ENCODE results near the gene EFNA5. TPM values are rescaled to one million over a fixed set of nuclear protein-coding genes. Genes with fewer than 3 reads are reported as not detected.

The EFNA5 gene
- total RNA-seq, 4 donors from 2014 or later = 6.8 to 17.9 (median 11.5) TPM

DNA sequence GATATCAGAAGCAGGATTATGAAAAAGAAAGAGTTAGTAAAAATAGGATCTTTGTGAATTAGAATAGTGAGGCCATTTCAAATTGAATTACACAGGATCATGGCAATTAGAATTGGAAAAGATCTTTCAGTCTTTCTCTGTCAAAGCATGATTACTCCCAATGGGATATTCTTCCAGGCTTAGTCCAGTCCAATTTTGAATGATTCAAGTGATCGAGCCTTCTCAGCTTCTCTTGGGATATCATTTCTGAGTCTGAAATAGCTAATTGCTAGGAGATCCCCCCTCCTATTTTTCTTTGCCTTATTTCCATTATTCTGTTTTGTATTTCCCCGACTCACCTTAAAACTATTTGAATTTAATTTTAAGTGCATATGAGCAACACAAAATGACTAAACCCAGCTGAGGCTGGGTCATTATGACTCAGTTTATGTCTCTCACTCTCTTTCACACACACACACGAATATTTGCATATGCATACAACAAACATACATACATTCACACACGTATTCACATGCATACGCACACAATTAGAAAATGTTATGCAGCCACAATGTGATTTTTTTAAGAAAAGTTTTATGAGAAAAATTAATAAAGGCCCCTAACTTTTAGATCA lies 34.8 kb upstream of the EFNA5 start:
- TF ChIP-seq, protein P1, sequence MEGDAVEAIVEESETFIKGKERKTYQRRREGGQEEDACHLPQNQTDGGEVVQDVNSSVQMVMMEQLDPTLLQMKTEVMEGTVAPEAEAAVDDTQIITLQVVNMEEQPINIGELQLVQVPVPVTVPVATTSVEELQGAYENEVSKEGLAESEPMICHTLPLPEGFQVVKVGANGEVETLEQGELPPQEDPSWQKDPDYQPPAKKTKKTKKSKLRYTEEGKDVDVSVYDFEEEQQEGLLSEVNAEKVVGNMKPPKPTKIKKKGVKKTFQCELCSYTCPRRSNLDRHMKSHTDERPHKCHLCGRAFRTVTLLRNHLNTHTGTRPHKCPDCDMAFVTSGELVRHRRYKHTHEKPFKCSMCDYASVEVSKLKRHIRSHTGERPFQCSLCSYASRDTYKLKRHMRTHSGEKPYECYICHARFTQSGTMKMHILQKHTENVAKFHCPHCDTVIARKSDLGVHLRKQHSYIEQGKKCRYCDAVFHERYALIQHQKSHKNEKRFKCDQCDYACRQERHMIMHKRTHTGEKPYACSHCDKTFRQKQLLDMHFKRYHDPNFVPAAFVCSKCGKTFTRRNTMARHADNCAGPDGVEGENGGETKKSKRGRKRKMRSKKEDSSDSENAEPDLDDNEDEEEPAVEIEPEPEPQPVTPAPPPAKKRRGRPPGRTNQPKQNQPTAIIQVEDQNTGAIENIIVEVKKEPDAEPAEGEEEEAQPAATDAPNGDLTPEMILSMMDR (IDR thresholded peaks at IDR 0.05) = no peak
- no peak for TF ChIP-seq POLR2A (IDR thresholded peaks at IDR 0.05)
- WGBS, 2 donors = 48 to 53% methylated on average over 5 of the region's 5 CpGs
- DNase-seq = no peak
- no peaks in the 10 kb centered on the region for H3K36me3 ChIP-seq
- intact Hi-C loops (cut with DNase I) = no loop called here
- no peaks in the 10 kb centered on the region for H3K4me1 ChIP-seq
- H3K4me3 ChIP-seq = no peak overlapping the region
- H3K9me3 ChIP-seq = no peaks in the 10 kb centered on the region
- no peak overlapping the region for H3K27ac ChIP-seq
- H3K27me3 ChIP-seq = peaks cover 0 to 9% (median 0%) of the 10 kb centered on the region in 4 donors

DNA sequence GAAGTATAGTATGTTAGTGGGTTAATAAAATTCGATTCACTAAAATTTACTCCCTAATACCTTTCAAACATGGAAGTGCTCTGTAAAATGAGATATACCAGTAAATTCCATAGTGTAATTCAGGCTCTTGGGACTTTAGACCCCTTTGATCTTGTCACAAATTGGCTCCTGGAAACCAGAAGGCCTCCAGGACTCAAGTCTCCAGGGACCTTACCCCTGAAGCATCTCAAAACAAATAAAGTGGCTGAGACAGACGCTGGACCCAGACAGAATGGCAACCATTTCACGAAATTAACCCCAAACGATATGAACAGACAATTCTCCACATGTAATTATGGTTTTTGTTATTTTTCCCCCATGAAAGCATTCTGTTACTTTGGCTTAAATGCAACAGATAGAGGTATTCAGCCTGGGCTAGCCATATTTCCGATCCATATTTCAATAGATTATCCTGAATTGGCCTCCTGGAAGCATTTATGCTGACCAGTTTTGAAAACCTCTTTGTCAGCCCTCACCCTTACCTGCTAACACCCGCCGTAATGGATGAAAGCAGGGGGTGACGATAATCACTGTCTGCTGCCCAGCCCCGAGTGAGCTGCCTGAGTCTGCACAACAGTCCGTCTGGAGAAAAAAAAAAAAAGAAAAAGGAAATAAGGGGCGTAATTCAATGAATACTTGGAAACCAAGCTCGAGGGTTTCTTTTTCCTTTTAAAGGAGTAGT lies 34.1 kb upstream of the EFNA5 start:
- Histone ChIP-seq H3K36me3 (no peaks in the 10 kb centered on the region), H3K9me3 (no peaks in the 10 kb centered on the region), H3K4me1 (no peaks in the 10 kb centered on the region), H3K27ac (no peak overlapping the region), H3K4me3 (no peak overlapping the region), H3K27me3 (peaks cover 0 to 9% (median 0%) of the 10 kb centered on the region in 4 donors)
- WGBS, 2 donors = 33 to 41% methylated on average over 12 of the region's 12 CpGs
- TF ChIP-seq, protein P1 (IDR thresholded peaks at IDR 0.05) = no peak
- no peak for TF ChIP-seq POLR2A (IDR thresholded peaks at IDR 0.05)
- no peak for DNase-seq
- intact Hi-C loops (cut with DNase I) = no loop called here

DNA sequence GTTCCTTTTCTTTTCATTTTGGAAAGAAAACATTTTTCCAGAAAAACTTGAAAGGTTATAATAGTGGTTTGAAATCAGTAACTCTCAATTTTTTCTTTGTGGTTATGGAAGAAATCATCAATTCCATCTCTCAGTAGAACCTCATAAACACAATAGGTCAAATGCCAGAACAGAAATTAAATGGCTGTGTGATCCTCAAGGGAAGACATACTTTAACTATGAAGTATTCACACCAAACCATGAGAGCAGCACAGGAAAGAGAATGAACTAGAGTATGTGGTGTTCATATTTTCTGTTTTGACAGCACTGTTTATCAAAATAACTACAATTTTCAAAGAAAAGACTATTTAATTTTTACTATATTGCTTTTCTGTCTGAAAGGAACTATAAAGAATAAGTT lies 29.7 kb upstream of the EFNA5 start:
- intact Hi-C loops (cut with DNase I) = no loop called here
- no peak for DNase-seq
- H3K27ac ChIP-seq = no peak overlapping the region
- peaks cover 0 to 9% (median 0%) of the 10 kb centered on the region in 4 donors for H3K27me3 ChIP-seq
- no peak for TF ChIP-seq POLR2A (IDR thresholded peaks at IDR 0.05)
- TF ChIP-seq, protein P1 (IDR thresholded peaks at IDR 0.05) = no peak
- H3K9me3 ChIP-seq = no peaks in the 10 kb centered on the region
- H3K36me3 ChIP-seq = no peaks in the 10 kb centered on the region
- H3K4me1 ChIP-seq = no peaks in the 10 kb centered on the region
- H3K4me3 ChIP-seq = no peak overlapping the region

DNA sequence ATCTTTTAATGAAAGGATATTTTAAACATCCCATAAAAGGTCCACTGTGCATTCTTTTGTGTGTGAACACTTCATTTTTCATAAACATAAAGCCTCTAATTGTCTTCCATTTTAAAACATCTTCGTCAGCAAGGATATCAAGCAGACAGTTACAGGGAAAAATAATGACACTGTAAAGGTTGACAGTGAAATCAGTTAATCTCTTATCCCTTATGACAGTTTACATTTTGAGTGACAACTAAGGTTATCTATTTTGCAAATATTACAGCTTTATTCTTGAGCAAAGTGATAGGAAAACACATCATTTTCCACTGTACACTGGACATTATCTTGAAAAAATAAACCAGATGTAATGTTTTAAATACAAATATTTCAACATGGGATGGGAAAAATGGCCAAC lies 28.7 kb upstream of the EFNA5 start:
- Histone ChIP-seq H3K36me3 (no peaks in the 10 kb centered on the region), H3K4me3 (no peak overlapping the region), H3K27me3 (no peaks in the 10 kb centered on the region), H3K4me1 (no peaks in the 10 kb centered on the region), H3K27ac (no peak overlapping the region), H3K9me3 (no peaks in the 10 kb centered on the region)
- 77 to 78% methylated on average over 1 of the region's 1 CpG for WGBS, 2 donors
- DNase-seq = no peak
- intact Hi-C loops (cut with DNase I) = no loop called here
- TF ChIP-seq, protein P1 (IDR thresholded peaks at IDR 0.05) = no peak
- no peak for TF ChIP-seq POLR2A (IDR thresholded peaks at IDR 0.05)

DNA sequence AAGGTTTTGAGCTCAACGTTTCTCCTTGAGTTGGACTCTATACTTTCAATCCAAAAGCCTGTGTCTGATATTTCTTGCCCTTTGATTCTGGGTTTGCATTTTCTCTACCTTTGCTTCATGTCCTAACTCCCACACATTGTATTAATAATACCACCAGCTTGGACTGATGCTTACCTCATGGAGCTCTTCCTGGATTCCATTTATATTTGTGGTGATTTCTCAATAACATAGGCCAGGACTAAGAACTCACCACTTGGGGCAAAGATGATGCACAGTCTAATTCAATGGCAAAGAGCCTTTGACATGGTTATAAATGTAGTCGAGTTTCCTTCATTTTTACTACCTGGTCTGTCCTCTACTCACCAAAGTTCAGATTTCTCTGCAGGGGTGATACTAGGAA lies 27.5 kb upstream of the EFNA5 start:
- H3K9me3 ChIP-seq = no peaks in the 10 kb centered on the region
- WGBS, 2 donors = 84 to 85% methylated on average over 2 of the region's 2 CpGs
- DNase-seq = no peak
- no peaks in the 10 kb centered on the region for H3K36me3 ChIP-seq
- no peak overlapping the region for H3K4me3 ChIP-seq
- no peaks in the 10 kb centered on the region for H3K27me3 ChIP-seq
- intact Hi-C loops (cut with DNase I) = no loop called here
- no peak for TF ChIP-seq POLR2A (IDR thresholded peaks at IDR 0.05)
- TF ChIP-seq, protein P1 (IDR thresholded peaks at IDR 0.05) = no peak
- no peaks in the 10 kb centered on the region for H3K4me1 ChIP-seq
- H3K27ac ChIP-seq = no peak overlapping the region

All from esophagus squamous epithelium (tissue), 5 donors.